ENCODE data around the gene CTNNAL1.
"Not testable (repeated sequence)": the region's sequence is repeated elsewhere in the genome, so short reads cannot be mapped to it uniquely, and the experiment has no call there.

Gene CTNNAL1

GRCh38 chr9:108933231-108933717, 80.0 kb downstream of the CTNNAL1 start:
- no peak for DNase-seq (ENCODE audit: low read depth in 2 of 2)

GRCh38 chr9:108928386-108928785, 84.9 kb downstream of the CTNNAL1 start:
- DNase-seq (ENCODE audit: low read depth in 2 of 2) = no peak

- DNase-seq (ENCODE audit: low read depth in 2 of 2) = no peak
Measured at GRCh38 chr9:108924466-108924865, 88.8 kb downstream of the CTNNAL1 start.

- no peak for DNase-seq (ENCODE audit: low read depth in 2 of 2)
Measured at GRCh38 chr9:108921200-108921599, 92.1 kb downstream of the CTNNAL1 start.

GRCh38 chr9:108920401-108920800, 92.9 kb downstream of the CTNNAL1 start:
- not testable (repeated sequence) for DNase-seq (ENCODE audit: low read depth in 2 of 2)

- DNase-seq (ENCODE audit: low read depth in 2 of 2) = no peak
Measured at GRCh38 chr9:108919517-108919916, 93.8 kb downstream of the CTNNAL1 start.

- no peak for DNase-seq (ENCODE audit: low read depth in 2 of 2)
Measured at GRCh38 chr9:108913391-108913790, 99.9 kb downstream of the CTNNAL1 start.

GRCh38 chr9:108911820-108912219, 101.5 kb downstream of the CTNNAL1 start:
- DNase-seq (ENCODE audit: low read depth in 2 of 2) = no peak

- no peak for DNase-seq (ENCODE audit: low read depth in 2 of 2)
Measured at GRCh38 chr9:108910914-108911313, 102.4 kb downstream of the CTNNAL1 start.

GRCh38 chr9:108910402-108910801, 102.9 kb downstream of the CTNNAL1 start:
- DNase-seq (ENCODE audit: low read depth in 2 of 2) = no peak

GRCh38 chr9:108905494-108905893, 107.8 kb downstream of the CTNNAL1 start:
- no peak for DNase-seq (ENCODE audit: low read depth in 2 of 2)

- DNase-seq (ENCODE audit: low read depth in 2 of 2) = no peak
Measured at GRCh38 chr9:108904161-108904560, 109.1 kb downstream of the CTNNAL1 start.

GRCh38 chr9:108903420-108904103, 109.7 kb downstream of the CTNNAL1 start:
- no peak for DNase-seq (ENCODE audit: low read depth in 2 of 2)

GRCh38 chr9:108900176-108900575, 113.1 kb downstream of the CTNNAL1 start:
- no peak for DNase-seq (ENCODE audit: low read depth in 2 of 2)

GRCh38 chr9:108899023-108899695, 114.1 kb downstream of the CTNNAL1 start:
- DNase-seq (ENCODE audit: low read depth in 2 of 2) = not testable (repeated sequence)

GRCh38 chr9:108897324-108898096, 115.8 kb downstream of the CTNNAL1 start:
- no peak for DNase-seq (ENCODE audit: low read depth in 2 of 2)

- DNase-seq (ENCODE audit: low read depth in 2 of 2) = no peak
Measured at GRCh38 chr9:108894225-108894997, 118.9 kb downstream of the CTNNAL1 start.

All from stimulated activated CD4-positive, alpha-beta T cell treated with anti-CD3 and anti-CD28 coated beads, Interleukin-1b, Interleukin-23, amount 100 ng/mL, for 4 hours (primary cell).